GM23338 (cell line): ENCODE results near the gene TCF3.

ENCODE experiments used
- CREB1 ChIP-seq: fragments of 250-450 bp; sonication (Bioruptor Pico); IDR thresholded peaks from 2 replicates; pipeline ENCODE4 v1.5.0; 2020; ENCODE audit warnings: low read depth, mild to moderate bottlenecking, moderate library complexity
- CTCF ChIP-seq, 2 experiments: fragments of 200-600 bp in 1 of 2; sonication (generic) in 1 of 2; conservative IDR thresholded peaks; 2 replicates each; pipeline versions ENCODE4 v1.5.1 to v1.6.1; 2016 to 2017; ENCODE audit warnings: antibody characterized with exemption in 2 of 2, low read depth in 2 of 2, mild to moderate bottlenecking in 2 of 2, moderate library complexity in 1 of 2
- EZH2 ChIP-seq: fragments of 200-600 bp; sonication (generic); IDR thresholded peaks from one replicate; pipeline ENCODE4 v1.8.0; 2017; ENCODE audit warnings: antibody characterized with exemption, mild to moderate bottlenecking, low read depth; ENCODE audit not compliant: unreplicated experiment
- EZH2phosphoT487 ChIP-seq: fragments of 200-600 bp; sonication (generic); IDR thresholded peaks from one replicate; pipeline ENCODE4 v1.8.1; 2018; ENCODE audit warnings: antibody characterized with exemption; ENCODE audit not compliant: unreplicated experiment
- JUNB ChIP-seq: IDR thresholded peaks from one replicate; pipeline ENCODE4 v1.6.1; 2016; ENCODE audit warnings: antibody characterized with exemption; ENCODE audit not compliant: unreplicated experiment
- NANOG ChIP-seq: IDR thresholded peaks from 2 replicates; pipeline ENCODE4 v1.6.1; 2016; ENCODE audit warnings: antibody characterized with exemption, borderline replicate concordance
- POLR2AphosphoS5 ChIP-seq: IDR thresholded peaks from 2 replicates; pipeline ENCODE4 v1.6.1; 2016; ENCODE audit warnings: antibody characterized with exemption, low read depth
- REST ChIP-seq: IDR thresholded peaks from one replicate; pipeline ENCODE4 v1.6.1; 2018; ENCODE audit warnings: antibody characterized with exemption; ENCODE audit not compliant: unreplicated experiment
- ZNF331 ChIP-seq: fragments of 250-450 bp; sonication (Bioruptor Pico); IDR thresholded peaks from 2 replicates; pipeline ENCODE4 v1.5.0; 2020; ENCODE audit warnings: low read depth, mild to moderate bottlenecking, moderate library complexity
- ZNF462 ChIP-seq: fragments of 250-450 bp; sonication (Bioruptor Pico); IDR thresholded peaks from 2 replicates; pipeline ENCODE4 v1.5.0; 2020; ENCODE audit warnings: mild to moderate bottlenecking, moderate library complexity

- no peak for TF ChIP-seq EZH2phosphoT487
- no peak for TF ChIP-seq CTCF (conservative IDR thresholded peaks at IDR 0.05; ENCODE audit: low read depth in 2 of 2)
- no peak for TF ChIP-seq POLR2AphosphoS5
- no peak for TF ChIP-seq EZH2
- TF ChIP-seq REST = no peak
- TF ChIP-seq CREB1 (CRISPR knock-in tag) = no peak
- TF ChIP-seq NANOG = no peak
- TF ChIP-seq ZNF462 (CRISPR knock-in tag) = no peak
- no peak for TF ChIP-seq ZNF331
- TF ChIP-seq JUNB = no peak
Measured at GRCh38 chr19:1684573-1684912, 32.1 kb upstream of the TCF3 start.
